ENCODE results near the gene PPIF.

- no peak for TF ChIP-seq CTCF (IDR thresholded peaks at IDR 0.05; ENCODE audit: insufficient read depth, low read length)
- TF ChIP-seq POLR2AphosphoS5 (IDR thresholded peaks at IDR 0.05; ENCODE audit: low read depth) = no peak
- TF ChIP-seq, protein P1, sequence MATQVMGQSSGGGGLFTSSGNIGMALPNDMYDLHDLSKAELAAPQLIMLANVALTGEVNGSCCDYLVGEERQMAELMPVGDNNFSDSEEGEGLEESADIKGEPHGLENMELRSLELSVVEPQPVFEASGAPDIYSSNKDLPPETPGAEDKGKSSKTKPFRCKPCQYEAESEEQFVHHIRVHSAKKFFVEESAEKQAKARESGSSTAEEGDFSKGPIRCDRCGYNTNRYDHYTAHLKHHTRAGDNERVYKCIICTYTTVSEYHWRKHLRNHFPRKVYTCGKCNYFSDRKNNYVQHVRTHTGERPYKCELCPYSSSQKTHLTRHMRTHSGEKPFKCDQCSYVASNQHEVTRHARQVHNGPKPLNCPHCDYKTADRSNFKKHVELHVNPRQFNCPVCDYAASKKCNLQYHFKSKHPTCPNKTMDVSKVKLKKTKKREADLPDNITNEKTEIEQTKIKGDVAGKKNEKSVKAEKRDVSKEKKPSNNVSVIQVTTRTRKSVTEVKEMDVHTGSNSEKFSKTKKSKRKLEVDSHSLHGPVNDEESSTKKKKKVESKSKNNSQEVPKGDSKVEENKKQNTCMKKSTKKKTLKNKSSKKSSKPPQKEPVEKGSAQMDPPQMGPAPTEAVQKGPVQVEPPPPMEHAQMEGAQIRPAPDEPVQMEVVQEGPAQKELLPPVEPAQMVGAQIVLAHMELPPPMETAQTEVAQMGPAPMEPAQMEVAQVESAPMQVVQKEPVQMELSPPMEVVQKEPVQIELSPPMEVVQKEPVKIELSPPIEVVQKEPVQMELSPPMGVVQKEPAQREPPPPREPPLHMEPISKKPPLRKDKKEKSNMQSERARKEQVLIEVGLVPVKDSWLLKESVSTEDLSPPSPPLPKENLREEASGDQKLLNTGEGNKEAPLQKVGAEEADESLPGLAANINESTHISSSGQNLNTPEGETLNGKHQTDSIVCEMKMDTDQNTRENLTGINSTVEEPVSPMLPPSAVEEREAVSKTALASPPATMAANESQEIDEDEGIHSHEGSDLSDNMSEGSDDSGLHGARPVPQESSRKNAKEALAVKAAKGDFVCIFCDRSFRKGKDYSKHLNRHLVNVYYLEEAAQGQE (IDR thresholded peaks at IDR 0.05; ENCODE audit: insufficient replicate concordance, low read depth) = no peak
- TF ChIP-seq SPI1 (IDR thresholded peaks at IDR 0.05; ENCODE audit: borderline replicate concordance, low read depth) = no peak
- no peak for TF ChIP-seq GABPA (IDR thresholded peaks at IDR 0.05; ENCODE audit: low read depth)
These were observed 39.6 kb downstream of the PPIF start for GRCh38 chr10:79386637-79387465.

Data from HL-60 (cell line).